ENCODE data around the gene KNDC1. TPM values are rescaled to one million over a fixed set of nuclear protein-coding genes. Genes with fewer than 3 reads are reported as not detected.

The KNDC1 gene
- total and polyA plus RNA-seq, 10 of the 15 experiments (the other 5 are each of a cell fraction or from before 2014, with no cell fraction given), result 0.03 to 0.11 (median 0.05) TPM; not detected in 7

- ATAC-seq (no peak), FAIRE-seq (no peak), DNase-seq (ENCODE audit: low read depth, low spot score) (no peak)
- WGBS (ENCODE audit: insufficient coverage, insufficient replicate concordance, low lambda C conversion rate, missing lambda C conversion rate), result 52% methylated on average over 44 of the region's 60 CpGs
- POLR2A ChIA-PET, result no interaction called here
- Histone ChIP-seq H4K20me1 (ENCODE audit: control insufficient read depth, insufficient read depth) (no peaks in the 10 kb centered on the region), H3K9me3 (replicated peaks; ENCODE audit: control insufficient read depth, insufficient read depth, low read length) (no peaks in the 10 kb centered on the region), H3K27me3 (replicated peaks in 1 of 2; ENCODE audit: control insufficient read depth in 2 of 2, insufficient read depth in 2 of 2, low read length in 1 of 2) (peaks cover 0 to 1% of the 10 kb centered on the region in 2 experiments; a peak in 3 of 4 replicates), H3K4me2 (ENCODE audit: control insufficient read depth, insufficient read depth) (no peak within 1 kb of the TSS), H3K9ac (ENCODE audit: control insufficient read depth, insufficient read depth, low read length) (no peak within 1 kb of the TSS), H3K79me2 (ENCODE audit: control insufficient read depth, insufficient read depth, low read length) (no peaks in the 10 kb centered on the region), H3K4me3 (no peak within 1 kb of the TSS), H3K4me1 (ENCODE audit: control insufficient read depth, insufficient read depth, low read length) (peaks cover 15% of the 10 kb centered on the region), H3K36me3 (ENCODE audit: control insufficient read depth in 2 of 2, insufficient read depth in 2 of 2, low read length in 1 of 2) (no peaks in the 10 kb centered on the region), H2AFZ (ENCODE audit: control insufficient read depth, low read depth, low read length) (no peak within 1 kb of the TSS), H3K27ac (ENCODE audit: control insufficient read depth, insufficient read depth) (no peak within 1 kb of the TSS)
- SMC1A ChIA-PET (ENCODE audit: uncharacterized antibody, unreplicated experiment), result no interaction called here
- CTCF ChIA-PET, result no interaction called here
- no peak for TF ChIP-seq PAX5 (IDR thresholded peaks at IDR 0.05; ENCODE audit: borderline replicate concordance, low read depth, low read length)
- no peak for TF ChIP-seq CEBPB (IDR thresholded peaks at IDR 0.05; ENCODE audit: borderline replicate concordance in 1 of 2, low read depth in 2 of 2, low read length in 2 of 2)
- TF ChIP-seq PBX3 (IDR thresholded peaks at IDR 0.05; ENCODE audit: insufficient replicate concordance, low read depth, low read length), result no peak
- no peak for TF ChIP-seq NRF1 (conservative IDR thresholded peaks at IDR 0.05; ENCODE audit: low read depth, low read length)
- no peak for TF ChIP-seq EZH2 (IDR thresholded peaks at IDR 0.05; ENCODE audit: borderline replicate concordance, control insufficient read depth, low read depth, low read length)
- no peak for TF ChIP-seq SREBF1 (IDR thresholded peaks at IDR 0.05; ENCODE audit: low read length)
- TF ChIP-seq EP300 (IDR thresholded peaks at IDR 0.05; ENCODE audit: borderline replicate concordance in 1 of 2, control insufficient read depth in 1 of 2, low read depth in 2 of 2, low read length in 2 of 2), result no peak
- TF ChIP-seq ATF3 (IDR thresholded peaks at IDR 0.05; ENCODE audit: borderline replicate concordance, extremely low read depth, low read depth, low read length), result no peak
- no peak for TF ChIP-seq SMARCA5 (IDR thresholded peaks at IDR 0.05)
- TF ChIP-seq, protein P1, sequence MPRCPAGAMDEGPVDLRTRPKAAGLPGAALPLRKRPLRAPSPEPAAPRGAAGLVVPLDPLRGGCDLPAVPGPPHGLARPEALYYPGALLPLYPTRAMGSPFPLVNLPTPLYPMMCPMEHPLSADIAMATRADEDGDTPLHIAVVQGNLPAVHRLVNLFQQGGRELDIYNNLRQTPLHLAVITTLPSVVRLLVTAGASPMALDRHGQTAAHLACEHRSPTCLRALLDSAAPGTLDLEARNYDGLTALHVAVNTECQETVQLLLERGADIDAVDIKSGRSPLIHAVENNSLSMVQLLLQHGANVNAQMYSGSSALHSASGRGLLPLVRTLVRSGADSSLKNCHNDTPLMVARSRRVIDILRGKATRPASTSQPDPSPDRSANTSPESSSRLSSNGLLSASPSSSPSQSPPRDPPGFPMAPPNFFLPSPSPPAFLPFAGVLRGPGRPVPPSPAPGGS (IDR thresholded peaks at IDR 0.05; ENCODE audit: borderline replicate concordance, insufficient read depth, low read depth, low read length, poor library complexity, severe bottlenecking), result no peak
- TF ChIP-seq, protein P2, sequence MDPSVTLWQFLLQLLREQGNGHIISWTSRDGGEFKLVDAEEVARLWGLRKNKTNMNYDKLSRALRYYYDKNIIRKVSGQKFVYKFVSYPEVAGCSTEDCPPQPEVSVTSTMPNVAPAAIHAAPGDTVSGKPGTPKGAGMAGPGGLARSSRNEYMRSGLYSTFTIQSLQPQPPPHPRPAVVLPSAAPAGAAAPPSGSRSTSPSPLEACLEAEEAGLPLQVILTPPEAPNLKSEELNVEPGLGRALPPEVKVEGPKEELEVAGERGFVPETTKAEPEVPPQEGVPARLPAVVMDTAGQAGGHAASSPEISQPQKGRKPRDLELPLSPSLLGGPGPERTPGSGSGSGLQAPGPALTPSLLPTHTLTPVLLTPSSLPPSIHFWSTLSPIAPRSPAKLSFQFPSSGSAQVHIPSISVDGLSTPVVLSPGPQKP (IDR thresholded peaks at IDR 0.05; ENCODE audit: low read depth, low read length), result no peak
- TF ChIP-seq CHD1 (IDR thresholded peaks at IDR 0.05; ENCODE audit: low read depth, low read length), result no peak
- no peak for TF ChIP-seq YBX1 (IDR thresholded peaks at IDR 0.05)
- TF ChIP-seq, protein P3, sequence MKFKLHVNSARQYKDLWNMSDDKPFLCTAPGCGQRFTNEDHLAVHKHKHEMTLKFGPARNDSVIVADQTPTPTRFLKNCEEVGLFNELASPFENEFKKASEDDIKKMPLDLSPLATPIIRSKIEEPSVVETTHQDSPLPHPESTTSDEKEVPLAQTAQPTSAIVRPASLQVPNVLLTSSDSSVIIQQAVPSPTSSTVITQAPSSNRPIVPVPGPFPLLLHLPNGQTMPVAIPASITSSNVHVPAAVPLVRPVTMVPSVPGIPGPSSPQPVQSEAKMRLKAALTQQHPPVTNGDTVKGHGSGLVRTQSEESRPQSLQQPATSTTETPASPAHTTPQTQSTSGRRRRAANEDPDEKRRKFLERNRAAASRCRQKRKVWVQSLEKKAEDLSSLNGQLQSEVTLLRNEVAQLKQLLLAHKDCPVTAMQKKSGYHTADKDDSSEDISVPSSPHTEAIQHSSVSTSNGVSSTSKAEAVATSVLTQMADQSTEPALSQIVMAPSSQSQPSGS (IDR thresholded peaks at IDR 0.05; ENCODE audit: low read length), result no peak
- RAD21 ChIA-PET (ENCODE audit: unreplicated experiment), result no interaction called here
- intact Hi-C loops (cut with micrococcal nuclease; ENCODE audit: unreplicated experiment), result no loop called here
- in situ Hi-C loops (cut with MboI), result no loop called here
- BruUV-seq (replicated peaks), result no TSS peak
Measured at GRCh38 chr10:133237588-133238465, 77.8 kb downstream of the KNDC1 start, which contains the start of gene VENTX. VENTX (plus strand) TSS chr10:133237855; CDS start chr10:133237915, 60 bp downstream.
